Glomerular endothelial cell (primary cell): Measurements from ENCODE around the gene SOCS3. TPM values are rescaled to one million over a fixed set of nuclear protein-coding genes. Genes with fewer than 3 reads are reported as not detected.

ENCODE experiments used
- DNase-seq: peaks from one replicate; pipeline ENCODE4 v3.0.0-alpha.2; 2011; ENCODE audit warnings: low read depth, low spot score; ENCODE audit errors: extremely low read depth
- total RNA-seq: library from RNA; depleted of rRNA; stranded (reverse); fragments of >200 nt; gene quantifications from 2 replicates; pipeline ENCODE4 v1.2.3, GENCODE V29; 2015

The SOCS3 gene, protein sequence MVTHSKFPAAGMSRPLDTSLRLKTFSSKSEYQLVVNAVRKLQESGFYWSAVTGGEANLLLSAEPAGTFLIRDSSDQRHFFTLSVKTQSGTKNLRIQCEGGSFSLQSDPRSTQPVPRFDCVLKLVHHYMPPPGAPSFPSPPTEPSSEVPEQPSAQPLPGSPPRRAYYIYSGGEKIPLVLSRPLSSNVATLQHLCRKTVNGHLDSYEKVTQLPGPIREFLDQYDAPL
- 79.9 and 114 TPM in 2 replicates for total RNA-seq

DNA sequence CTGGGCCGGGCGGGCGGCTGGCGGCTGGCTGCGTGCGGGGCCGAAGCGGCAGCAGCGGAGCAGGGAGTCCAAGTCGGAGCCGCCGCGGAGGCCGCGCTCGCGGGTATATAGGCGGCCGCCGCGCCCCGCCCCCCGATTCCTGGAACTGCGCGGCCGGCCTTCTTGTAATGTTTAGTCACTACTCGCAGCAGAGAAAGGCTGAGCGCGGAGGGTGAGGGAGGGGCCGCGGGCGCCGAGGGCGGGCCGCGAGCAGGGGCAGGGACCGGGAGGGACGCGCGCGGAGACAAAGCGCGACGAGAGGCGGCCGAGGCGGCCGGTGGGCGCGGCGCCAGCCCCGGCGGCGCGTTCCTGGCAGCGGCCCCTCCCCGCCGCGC, at the start of gene SOCS3:
Gene SOCS3 (minus strand): TSS at position 81 of the 374 bp plus-strand sequence. CDS start 982 bp downstream, outside the sequence.
- DNase-seq: no peak

GRCh38 chr17:78409191-78409928, 49.5 kb upstream of the SOCS3 start:
- DNase-seq: no peak

DNA sequence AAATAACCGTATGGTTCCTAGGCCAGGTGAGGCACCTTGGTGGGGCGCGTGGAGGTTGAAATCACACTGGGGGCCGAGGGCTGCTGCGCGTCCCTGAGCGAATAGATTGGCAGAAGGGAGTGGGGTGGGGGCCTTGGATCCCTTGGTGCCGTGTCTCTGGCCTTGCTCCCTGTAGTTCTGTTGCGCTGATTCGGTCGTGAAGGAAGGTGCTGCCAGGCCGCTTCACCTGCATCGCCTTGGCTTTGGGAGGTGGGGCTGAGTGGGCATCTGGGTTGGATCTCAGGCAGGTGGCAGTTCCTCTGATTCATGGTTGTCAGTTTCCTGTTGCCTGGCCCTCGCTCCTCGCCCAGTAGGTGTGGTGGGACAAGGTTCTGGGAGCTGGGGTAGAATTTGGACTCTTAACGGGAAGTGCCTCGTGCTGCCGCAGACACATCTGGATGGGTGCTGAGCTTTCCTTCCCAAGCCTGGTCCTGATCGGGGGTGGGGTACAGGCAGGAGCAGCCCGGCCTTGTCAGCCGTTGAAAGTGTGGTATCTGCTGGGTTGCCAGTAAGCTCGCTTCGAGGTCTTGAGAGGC, 48.7 kb upstream of the SOCS3 start:
- no peak for DNase-seq

DNA sequence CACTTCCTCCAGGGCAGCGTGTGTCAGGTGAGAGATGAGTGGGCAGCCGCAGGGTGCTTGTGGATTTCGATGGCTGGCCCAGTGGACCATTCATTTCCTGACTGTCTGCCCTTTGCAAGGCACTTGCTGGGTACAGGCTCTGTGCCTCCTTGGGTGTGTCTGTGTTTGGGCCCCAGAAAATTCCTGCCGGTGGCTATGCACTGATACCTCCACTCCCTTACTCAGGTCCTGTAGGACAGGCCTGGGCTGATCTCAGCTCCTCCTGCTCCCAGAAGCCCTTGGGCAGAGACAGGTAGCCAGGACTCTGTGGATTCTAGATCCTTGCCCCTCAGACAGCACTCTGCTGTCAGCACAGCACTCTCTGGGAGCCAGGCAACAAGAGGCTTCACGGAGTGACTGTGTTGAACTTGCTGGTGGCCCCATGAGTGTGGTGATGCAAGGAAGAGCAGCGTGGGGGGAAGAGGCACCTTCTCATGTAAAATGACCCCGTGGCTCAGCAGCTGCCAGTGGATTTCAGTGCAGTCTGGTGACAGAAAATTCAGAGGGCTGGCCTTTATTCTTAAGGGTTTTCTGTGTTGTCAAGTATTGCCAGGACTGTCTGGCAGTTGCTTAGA, 47.6 kb upstream of the SOCS3 start:
- DNase-seq: no peak

- DNase-seq: no peak
Observed at GRCh38 chr17:78406920-78407319, 47.0 kb upstream of the SOCS3 start.

GRCh38 chr17:78406396-78406795, 46.5 kb upstream of the SOCS3 start:
- no peak for DNase-seq

DNA sequence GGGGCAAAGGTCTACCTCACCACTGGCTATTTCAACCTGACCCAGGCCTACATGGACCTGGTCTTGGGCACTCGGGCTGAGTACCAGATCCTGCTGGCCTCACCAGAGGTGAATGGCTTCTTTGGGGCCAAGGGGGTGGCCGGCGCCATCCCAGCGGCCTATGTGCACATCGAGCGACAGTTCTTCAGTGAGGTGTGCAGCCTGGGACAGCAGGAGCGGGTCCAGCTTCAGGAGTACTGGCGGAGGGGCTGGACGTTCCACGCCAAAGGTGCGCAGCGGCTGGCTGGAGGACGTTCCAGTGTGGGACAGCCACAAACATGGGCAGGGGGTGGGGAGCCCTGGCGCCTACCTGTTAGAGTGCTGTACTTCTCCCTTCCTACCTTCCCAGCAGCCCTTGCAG, 43.9 kb upstream of the SOCS3 start:
- no peak for DNase-seq

DNA sequence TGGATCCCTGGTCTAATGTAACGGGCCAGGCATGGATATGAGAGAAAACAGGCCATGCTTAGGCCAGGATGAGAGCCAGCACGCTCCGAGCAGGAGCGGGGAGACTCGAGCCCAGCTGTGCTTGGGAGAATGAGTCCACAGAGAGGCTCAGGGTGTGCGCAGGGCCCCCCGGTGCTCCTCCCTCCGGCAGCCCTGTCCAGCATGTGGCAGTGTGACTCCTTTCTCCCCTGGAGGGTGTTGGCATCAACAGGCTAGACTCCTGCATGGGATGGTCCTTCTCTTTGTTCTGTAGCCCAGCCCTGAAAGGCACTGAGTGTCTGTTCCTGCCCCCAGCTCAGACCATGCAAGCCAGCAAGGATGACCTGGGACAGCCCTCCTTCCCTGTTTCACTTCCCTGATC, 42.0 kb upstream of the SOCS3 start:
- no peak for DNase-seq

DNA sequence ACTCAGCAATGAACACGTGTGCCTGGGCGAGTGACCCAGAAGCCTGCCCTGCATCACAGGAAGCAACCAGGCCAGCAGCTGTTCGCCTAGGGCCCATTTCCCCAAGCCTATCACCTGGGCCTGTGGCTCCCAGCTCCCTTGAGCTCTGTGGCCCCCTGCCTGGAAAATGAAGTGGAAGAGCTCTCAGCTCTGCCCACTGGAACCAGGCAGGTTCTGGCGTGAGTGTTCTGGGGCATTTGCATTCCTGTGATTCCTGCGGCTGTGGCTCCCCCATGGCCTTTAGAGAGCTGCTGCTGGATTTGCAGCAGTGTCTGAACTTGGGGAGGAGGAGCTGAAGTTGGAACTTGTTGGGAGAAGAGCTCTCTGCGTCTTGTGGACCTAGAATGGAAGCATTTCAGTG, 41.4 kb upstream of the SOCS3 start:
- no peak for DNase-seq

DNA sequence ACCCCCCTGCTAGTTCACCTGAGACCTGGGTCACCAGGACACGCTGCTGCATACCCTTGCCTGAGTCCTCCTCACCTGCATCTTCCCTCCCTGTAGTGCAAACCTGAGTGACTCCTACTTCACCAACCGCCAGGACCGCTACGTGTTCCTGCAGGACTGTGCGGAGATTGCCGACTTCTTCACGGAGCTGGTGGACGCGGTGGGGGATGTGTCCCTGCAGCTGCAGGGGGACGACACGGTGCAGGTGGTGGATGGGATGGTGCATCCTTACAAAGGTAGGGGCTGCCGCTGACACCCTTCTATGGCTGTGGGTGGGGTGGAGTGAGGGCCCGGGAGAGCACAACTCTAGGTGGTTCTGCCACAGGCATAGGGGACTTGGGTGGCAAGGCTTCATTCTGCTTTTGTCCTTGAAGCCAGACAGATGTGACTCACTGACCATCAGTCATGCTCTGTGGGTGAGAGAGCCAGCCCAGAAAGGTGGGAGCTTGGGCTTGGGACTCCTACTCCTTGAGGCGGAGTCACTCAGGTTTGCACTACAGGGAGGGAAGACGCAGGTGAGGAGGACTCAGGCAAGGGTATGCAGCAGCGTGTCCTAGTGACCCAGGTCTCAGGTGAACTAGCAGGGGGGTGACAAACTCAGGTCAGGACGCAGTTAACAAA, 40.8 kb upstream of the SOCS3 start:
- DNase-seq: no peak

- DNase-seq: no peak
Observed at GRCh38 chr17:78399693-78400144, 39.8 kb upstream of the SOCS3 start.

- DNase-seq: no peak
Observed at GRCh38 chr17:78399028-78399692, 39.3 kb upstream of the SOCS3 start.

DNA sequence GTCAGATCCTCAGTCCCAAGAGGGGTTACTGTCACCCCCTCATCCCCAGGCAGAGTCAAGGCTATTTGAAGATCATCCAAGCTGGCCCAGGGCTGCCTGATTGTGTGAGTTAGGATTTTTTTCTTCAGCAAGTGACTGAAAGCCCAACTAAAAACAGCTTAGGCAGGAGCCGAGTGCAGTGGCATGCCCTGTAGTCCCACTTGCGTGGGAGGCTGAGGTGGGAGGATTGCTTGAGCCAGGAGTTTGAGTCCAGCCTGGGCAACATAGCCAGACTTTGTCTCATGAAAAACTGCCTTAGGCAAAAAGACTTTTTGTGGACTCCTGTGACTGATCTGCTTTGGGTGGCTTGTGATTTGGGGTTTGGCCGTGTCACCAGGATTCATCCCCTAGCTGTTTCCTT, 38.5 kb upstream of the SOCS3 start:
- DNase-seq: no peak

- no peak for DNase-seq
Observed at GRCh38 chr17:78397681-78398101, 37.8 kb upstream of the SOCS3 start.

- DNase-seq: no peak
Observed at GRCh38 chr17:78396441-78397337, 36.8 kb upstream of the SOCS3 start.

- no peak for DNase-seq
Observed at GRCh38 chr17:78395155-78395554, 35.3 kb upstream of the SOCS3 start.

- no peak for DNase-seq
Observed at GRCh38 chr17:78394209-78394608, 34.3 kb upstream of the SOCS3 start.

GRCh38 chr17:78393575-78393974, 33.7 kb upstream of the SOCS3 start:
- no peak for DNase-seq

- no peak for DNase-seq
Observed at GRCh38 chr17:78392295-78392694, 32.4 kb upstream of the SOCS3 start.

- no peak for DNase-seq
Observed at GRCh38 chr17:78391843-78392242, 32.0 kb upstream of the SOCS3 start.
